ENCODE measurements around the gene GPR156.
"Not testable (repeated sequence)": the region's sequence is repeated elsewhere in the genome, so short reads cannot be mapped to it uniquely, and the experiment has no call there.

Gene GPR156

GRCh38 chr3:120284747-120285507 is at the start of gene GPR156:
Gene GPR156 (minus strand): TSS chr3:120285222. CDS start chr3:120244098, 41,124 bp downstream.
- no peak for DNase-seq (ENCODE audit: low read depth)

GRCh38 chr3:120332646-120333045 is 47.6 kb upstream of the GPR156 start:
- DNase-seq (ENCODE audit: low read depth), result no peak

GRCh38 chr3:120331076-120331475 is 46.1 kb upstream of the GPR156 start:
- no peak for DNase-seq (ENCODE audit: low read depth)

- DNase-seq (ENCODE audit: low read depth), result no peak
Measured at GRCh38 chr3:120326784-120327183, 41.8 kb upstream of the GPR156 start.

- DNase-seq (ENCODE audit: low read depth), result no peak
Measured at GRCh38 chr3:120324190-120324589, 39.2 kb upstream of the GPR156 start.

- DNase-seq (ENCODE audit: low read depth), result peak; percentile 6
Measured at GRCh38 chr3:120323761-120324160, 38.7 kb upstream of the GPR156 start.

GRCh38 chr3:120311863-120312794 is 27.1 kb upstream of the GPR156 start:
- no peak for DNase-seq (ENCODE audit: low read depth)

GRCh38 chr3:120306519-120307455 is 21.8 kb upstream of the GPR156 start:
- DNase-seq (ENCODE audit: low read depth), result no peak

- DNase-seq (ENCODE audit: low read depth), result no peak
Measured at GRCh38 chr3:120304616-120305015, 19.6 kb upstream of the GPR156 start.

- DNase-seq (ENCODE audit: low read depth), result no peak
Measured at GRCh38 chr3:120302361-120302760, 17.3 kb upstream of the GPR156 start.

GRCh38 chr3:120300971-120301370 is 15.9 kb upstream of the GPR156 start:
- no peak for DNase-seq (ENCODE audit: low read depth)

GRCh38 chr3:120299403-120299802 is 14.4 kb upstream of the GPR156 start:
- no peak for DNase-seq (ENCODE audit: low read depth)

- no peak for DNase-seq (ENCODE audit: low read depth)
Measured at GRCh38 chr3:120298996-120299395, 14.0 kb upstream of the GPR156 start.

GRCh38 chr3:120291552-120291951 is 6.5 kb upstream of the GPR156 start:
- not testable (repeated sequence) for DNase-seq (ENCODE audit: low read depth)

GRCh38 chr3:120289636-120290035 is 4.6 kb upstream of the GPR156 start:
- no peak for DNase-seq (ENCODE audit: low read depth)

- DNase-seq (ENCODE audit: low read depth), result no peak
Measured at GRCh38 chr3:120286465-120286864, 1.4 kb upstream of the GPR156 start.

GRCh38 chr3:120285508-120285841 is 453 bp upstream of the GPR156 start:
- DNase-seq (ENCODE audit: low read depth), result no peak

- no peak for DNase-seq (ENCODE audit: low read depth)
Measured at GRCh38 chr3:120281261-120281660, 3.8 kb downstream of the GPR156 start.

GRCh38 chr3:120280566-120280965 is 4.5 kb downstream of the GPR156 start:
- DNase-seq (ENCODE audit: low read depth), result no peak

GRCh38 chr3:120280026-120280425 is 5.0 kb downstream of the GPR156 start:
- DNase-seq (ENCODE audit: low read depth), result no peak

- no peak for DNase-seq (ENCODE audit: low read depth)
Measured at GRCh38 chr3:120276767-120277166, 8.3 kb downstream of the GPR156 start.

- DNase-seq (ENCODE audit: low read depth), result no peak
Measured at GRCh38 chr3:120275618-120276017, 9.4 kb downstream of the GPR156 start.

Data from activated T-cell treated with anti-CD3 and anti-CD28 coated beads for 24 hours (primary cell).